A673 (cell line): Measurements from ENCODE around the gene LMBR1. TPM values are rescaled to one million over a fixed set of nuclear protein-coding genes. Genes with fewer than 3 reads are reported as not detected.

ENCODE experiments used
- BruUV-seq: library from RNA; stranded (reverse); fragments of 400-500 nt; replicated peaks from 2 replicates; lab custom pipeline; 2021; lab: Mats Ljungman, UMichigan
- CTCF ChIA-PET: fragments of 300-600 bp; sonication (Branson Sonifier 250); formaldehyde crosslinking; loops from one replicate; lab custom pipeline; 2022; ENCODE audit warnings: antibody characterized with exemption; lab: Charles Lee
- POLR2A ChIA-PET: fragments of 300-600 bp; sonication (Branson Sonifier 250); formaldehyde crosslinking; loops from one replicate; lab custom pipeline; 2022; ENCODE audit warnings: antibody characterized with exemption; ENCODE audit not compliant: low non-redundant PET; lab: Charles Lee
- DNase-seq: peaks from one replicate; pipeline ENCODE4 v3.0.0-alpha.2; 2015; ENCODE audit warnings: low spot score
- H3K27ac ChIP-seq: fragments of 200-600 bp; sonication (generic); 2 replicates; pipeline ENCODE4 v1.5.1; 2016; ENCODE audit warnings: mixed run types, low read depth, mild to moderate bottlenecking, mixed read lengths, antibody characterized with exemption, low read length; ENCODE audit not compliant: poor library complexity, severe bottlenecking
- H3K27me3 ChIP-seq: fragments of 200-600 bp; sonication (generic); replicated peaks from 2 replicates; pipeline ENCODE4 v1.6.1; 2017; ENCODE audit warnings: mixed run types, low read depth, mild to moderate bottlenecking, mixed read lengths, antibody characterized with exemption, low read length; ENCODE audit not compliant: insufficient read depth, poor library complexity
- H3K36me3 ChIP-seq: fragments of 200-600 bp; sonication (generic); 2 replicates; pipeline ENCODE4 v1.6.1; 2016; ENCODE audit warnings: mixed run types, mild to moderate bottlenecking, mixed read lengths, antibody characterized with exemption, low read length; ENCODE audit not compliant: insufficient read depth, poor library complexity, severe bottlenecking
- H3K4me1 ChIP-seq: fragments of 200-600 bp; sonication (generic); 2 replicates; pipeline ENCODE4 v1.6.1; 2017; ENCODE audit warnings: mixed run types, mild to moderate bottlenecking, mixed read lengths, antibody characterized with exemption, low read length; ENCODE audit not compliant: insufficient read depth, poor library complexity, severe bottlenecking
- H3K4me3 ChIP-seq: fragments of 200-600 bp; sonication (generic); 2 replicates; pipeline ENCODE4 v1.5.1; 2016; ENCODE audit warnings: low read depth, mixed run types, mild to moderate bottlenecking, mixed read lengths, low read length; ENCODE audit not compliant: poor library complexity, severe bottlenecking
- H3K9me3 ChIP-seq: fragments of 200-600 bp; sonication (generic); 2 replicates; pipeline ENCODE4 v1.6.1; 2016; ENCODE audit warnings: mixed run types, low read depth, mild to moderate bottlenecking, mixed read lengths, antibody characterized with exemption, low read length; ENCODE audit not compliant: poor library complexity, severe bottlenecking
- CTCF ChIP-seq: fragments of 300-800, 200-600 bp; sonication (generic); conservative IDR thresholded peaks from 2 replicates; pipeline ENCODE4 v1.5.1; 2017; ENCODE audit warnings: low read depth, mild to moderate bottlenecking, antibody characterized with exemption, low read length, moderate library complexity, mixed read lengths
- EZH2 ChIP-seq: fragments of 200-600 bp; sonication (generic); IDR thresholded peaks from 2 replicates; pipeline ENCODE4 v1.6.1; 2017; ENCODE audit warnings: borderline replicate concordance, low read depth, mild to moderate bottlenecking, mixed read lengths, antibody characterized with exemption, low read length; ENCODE audit not compliant: poor library complexity, severe bottlenecking
- intact Hi-C: fragments of 100-400 bp; cut with micrococcal nuclease; formaldehyde crosslinking; loops from one replicate; pipeline ENCODE4 v1.10.0; 2022; ENCODE audit not compliant: unreplicated experiment
- total RNA-seq: library from RNA; stranded (reverse); gene quantifications from 2 replicates; pipeline ENCODE4 v1.2.3, GENCODE V29; 2021

LMBR1 gene
- total RNA-seq, 1 experiment from 2014 or later, result 50.7 TPM

GRCh38 chr7:156677374-156678054 lies 215.5 kb downstream of the LMBR1 start:
- H3K36me3 ChIP-seq, result no peaks in the 10 kb centered on the region
- no peaks in the 10 kb centered on the region for H3K27me3 ChIP-seq
- intact Hi-C loops, result no loop called here
- CTCF ChIA-PET, result no interaction called here
- POLR2A ChIA-PET, result no interaction called here
- DNase-seq, result no peak
- no peaks in the 10 kb centered on the region for H3K4me1 ChIP-seq
- H3K27ac ChIP-seq, result no peak overlapping the region
- H3K9me3 ChIP-seq, result no peaks in the 10 kb centered on the region
- no peak overlapping the region for H3K4me3 ChIP-seq
- BruUV-seq, result no TSS peak
- TF ChIP-seq CTCF (no peak), EZH2 (no peak)

GRCh38 chr7:156676263-156676662 lies 216.7 kb downstream of the LMBR1 start:
- ChIA-PET CTCF (no interaction called here), POLR2A (no interaction called here)
- no peak overlapping the region for H3K27ac ChIP-seq
- DNase-seq, result no peak
- H3K4me3 ChIP-seq, result no peak overlapping the region
- BruUV-seq, result no TSS peak
- TF ChIP-seq EZH2, result no peak
- TF ChIP-seq CTCF, result no peak
- H3K9me3 ChIP-seq, result no peaks in the 10 kb centered on the region
- H3K36me3 ChIP-seq, result no peaks in the 10 kb centered on the region
- intact Hi-C loops, result no loop called here
- H3K4me1 ChIP-seq, result no peaks in the 10 kb centered on the region
- H3K27me3 ChIP-seq, result no peaks in the 10 kb centered on the region

GRCh38 chr7:156675721-156676120 lies 217.3 kb downstream of the LMBR1 start:
- TF ChIP-seq EZH2, result no peak
- TF ChIP-seq CTCF, result no peak
- no TSS peak for BruUV-seq
- ChIA-PET POLR2A (no interaction called here), CTCF (no interaction called here)
- Histone ChIP-seq H3K9me3 (no peaks in the 10 kb centered on the region), H3K4me1 (no peaks in the 10 kb centered on the region), H3K4me3 (no peak overlapping the region), H3K27ac (no peak overlapping the region), H3K27me3 (no peaks in the 10 kb centered on the region), H3K36me3 (no peaks in the 10 kb centered on the region)
- no peak for DNase-seq
- intact Hi-C loops, result no loop called here
